Cardiac fibroblast (primary cell): ENCODE results near the gene DAZAP1.

Source experiments
- DNase-seq, 2 donors: peaks; one replicate each; pipeline versions ENCODE4 v3.0.0 to v3.0.0-alpha.2; 2010; ENCODE audit warnings: low read depth in 2 of 2
- H3K4me3 ChIP-seq, 2 donors: replicated peaks in 1 of 2; 1 replicate in 1 of 2; 2 replicates in 1 of 2; pipeline ENCODE4 v1.5.1; 2011; ENCODE audit warnings: low read depth in 2 of 2, low read length in 2 of 2, mild to moderate bottlenecking in 2 of 2, moderate library complexity in 1 of 2
- TF ChIP-seq, protein P1 (sequence below): IDR thresholded peaks from one replicate; pipeline ENCODE4 v1.5.1; 2011; ENCODE audit warnings: low read depth, mild to moderate bottlenecking, low read length, inconsistent platforms

The DAZAP1 gene

DNA sequence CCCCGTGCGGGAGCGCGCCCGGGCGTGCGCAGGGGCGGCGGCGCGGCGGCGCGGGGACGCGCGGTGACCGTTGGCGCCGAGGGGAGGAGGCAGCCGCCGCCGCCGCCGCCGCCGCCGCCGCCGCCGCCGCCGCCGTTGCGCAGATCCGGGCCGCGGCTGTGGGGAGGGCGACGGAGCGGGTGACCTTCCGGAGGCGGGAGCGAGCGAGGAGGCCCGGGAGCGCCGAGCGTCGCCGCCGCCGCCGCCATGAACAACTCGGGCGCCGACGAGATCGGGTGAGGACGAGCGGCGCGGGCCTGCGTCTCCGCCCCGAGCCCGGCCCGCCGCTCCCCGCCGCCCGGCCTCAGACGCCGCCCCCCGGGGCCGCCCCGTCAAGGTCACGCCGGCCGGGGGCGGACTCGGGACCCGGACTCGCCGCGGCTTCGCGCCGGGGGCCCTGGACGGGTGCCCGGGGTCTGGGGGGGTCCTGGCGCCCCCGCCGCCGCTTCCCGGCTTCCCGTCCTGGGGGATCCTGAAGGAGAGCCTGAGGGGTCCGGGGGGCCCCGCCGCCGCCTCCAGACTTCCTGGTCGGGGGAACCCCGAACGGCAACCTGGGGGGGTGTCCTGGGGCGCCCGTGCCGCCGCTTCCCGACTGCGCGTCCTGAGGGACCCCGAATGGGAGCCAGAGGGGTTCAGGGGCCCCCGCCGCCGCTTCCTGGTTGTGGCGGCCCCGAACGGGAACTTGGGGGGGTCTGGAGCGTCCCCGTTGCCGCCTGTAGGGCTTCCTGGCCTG, at the start of gene DAZAP1:
DAZAP1 (plus strand) TSS at position 59 of the 772 bp plus-strand sequence; CDS start at position 247, 188 bp downstream.
- no peak for DNase-seq
- TF ChIP-seq, protein P1, sequence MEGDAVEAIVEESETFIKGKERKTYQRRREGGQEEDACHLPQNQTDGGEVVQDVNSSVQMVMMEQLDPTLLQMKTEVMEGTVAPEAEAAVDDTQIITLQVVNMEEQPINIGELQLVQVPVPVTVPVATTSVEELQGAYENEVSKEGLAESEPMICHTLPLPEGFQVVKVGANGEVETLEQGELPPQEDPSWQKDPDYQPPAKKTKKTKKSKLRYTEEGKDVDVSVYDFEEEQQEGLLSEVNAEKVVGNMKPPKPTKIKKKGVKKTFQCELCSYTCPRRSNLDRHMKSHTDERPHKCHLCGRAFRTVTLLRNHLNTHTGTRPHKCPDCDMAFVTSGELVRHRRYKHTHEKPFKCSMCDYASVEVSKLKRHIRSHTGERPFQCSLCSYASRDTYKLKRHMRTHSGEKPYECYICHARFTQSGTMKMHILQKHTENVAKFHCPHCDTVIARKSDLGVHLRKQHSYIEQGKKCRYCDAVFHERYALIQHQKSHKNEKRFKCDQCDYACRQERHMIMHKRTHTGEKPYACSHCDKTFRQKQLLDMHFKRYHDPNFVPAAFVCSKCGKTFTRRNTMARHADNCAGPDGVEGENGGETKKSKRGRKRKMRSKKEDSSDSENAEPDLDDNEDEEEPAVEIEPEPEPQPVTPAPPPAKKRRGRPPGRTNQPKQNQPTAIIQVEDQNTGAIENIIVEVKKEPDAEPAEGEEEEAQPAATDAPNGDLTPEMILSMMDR: no peak
- H3K4me3 ChIP-seq: peak within 1 kb of the TSS; percentile 84 to 98

DNA sequence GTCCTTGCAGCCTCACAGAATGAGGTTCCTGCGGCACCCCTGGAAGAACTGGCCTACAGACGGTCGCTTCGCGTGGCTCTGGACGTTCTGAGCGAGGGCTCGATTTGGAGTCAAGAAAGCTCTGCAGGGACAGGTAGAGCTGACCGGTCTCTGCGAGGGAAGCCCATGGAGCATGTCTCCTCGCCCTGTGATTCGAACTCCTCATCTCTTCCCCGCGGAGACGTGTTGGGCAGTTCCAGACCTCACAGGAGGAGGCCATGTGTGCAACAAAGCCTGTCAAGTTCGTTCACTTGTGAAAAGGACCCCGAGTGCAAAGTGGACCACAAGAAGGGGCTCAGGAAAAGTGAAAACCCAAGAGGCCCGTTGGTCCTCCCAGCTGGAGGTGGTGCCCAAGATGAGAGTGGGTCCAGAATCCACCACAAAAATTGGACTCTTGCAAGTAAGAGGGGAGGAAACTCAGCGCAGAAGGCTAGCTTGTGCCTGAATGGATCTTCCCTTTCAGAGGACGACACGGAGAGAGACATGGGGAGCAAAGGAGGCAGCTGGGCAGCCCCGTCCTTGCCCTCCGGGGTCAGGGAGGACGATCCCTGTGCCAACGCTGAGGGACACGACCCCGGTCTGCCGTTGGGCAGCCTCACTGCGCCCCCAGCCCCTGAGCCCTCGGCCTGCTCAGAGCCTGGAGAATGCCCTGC, 47.1 kb upstream of the DAZAP1 start:
- DNase-seq: peak in 1 of 2 donors; percentile 24
- TF ChIP-seq, protein P1: no peak
- peak overlapping the region in 1 of 2 donors; percentile 36 for H3K4me3 ChIP-seq

DNA sequence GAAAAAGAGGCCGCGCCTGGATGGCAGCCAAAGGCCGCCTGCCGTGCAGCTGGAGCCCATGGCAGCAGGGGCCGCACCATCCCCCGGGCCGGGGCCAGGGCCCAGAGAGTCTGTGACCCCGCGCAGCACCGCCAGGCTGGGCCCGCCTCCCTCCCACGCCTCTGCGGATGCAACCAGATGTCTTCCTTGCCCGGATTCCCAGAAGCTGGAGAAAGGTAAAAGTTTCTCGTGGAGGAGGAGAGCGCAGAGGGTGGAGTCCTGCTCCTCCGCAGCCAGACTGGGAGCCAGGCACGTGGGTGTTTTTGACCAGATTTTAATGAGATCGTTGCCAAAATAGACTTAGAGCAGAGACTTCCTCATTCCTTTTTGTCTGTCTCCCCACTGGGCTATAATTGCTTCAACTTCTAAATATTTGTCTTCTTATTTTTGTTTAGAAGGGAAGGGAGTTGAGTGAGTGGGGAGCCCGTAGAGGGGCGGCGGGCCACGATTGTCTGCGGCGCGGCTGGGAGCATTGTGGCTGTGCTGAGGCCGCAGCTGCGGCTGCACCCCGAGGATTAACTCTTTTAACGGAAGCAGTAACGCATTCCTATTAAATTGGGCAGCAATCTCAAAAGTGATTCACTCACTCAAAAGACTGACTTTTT, 46.4 kb upstream of the DAZAP1 start:
- H3K4me3 ChIP-seq: peak overlapping the region; percentile 25 to 36
- TF ChIP-seq, protein P1: no peak
- DNase-seq: peak; percentile 76 to 92

DNA sequence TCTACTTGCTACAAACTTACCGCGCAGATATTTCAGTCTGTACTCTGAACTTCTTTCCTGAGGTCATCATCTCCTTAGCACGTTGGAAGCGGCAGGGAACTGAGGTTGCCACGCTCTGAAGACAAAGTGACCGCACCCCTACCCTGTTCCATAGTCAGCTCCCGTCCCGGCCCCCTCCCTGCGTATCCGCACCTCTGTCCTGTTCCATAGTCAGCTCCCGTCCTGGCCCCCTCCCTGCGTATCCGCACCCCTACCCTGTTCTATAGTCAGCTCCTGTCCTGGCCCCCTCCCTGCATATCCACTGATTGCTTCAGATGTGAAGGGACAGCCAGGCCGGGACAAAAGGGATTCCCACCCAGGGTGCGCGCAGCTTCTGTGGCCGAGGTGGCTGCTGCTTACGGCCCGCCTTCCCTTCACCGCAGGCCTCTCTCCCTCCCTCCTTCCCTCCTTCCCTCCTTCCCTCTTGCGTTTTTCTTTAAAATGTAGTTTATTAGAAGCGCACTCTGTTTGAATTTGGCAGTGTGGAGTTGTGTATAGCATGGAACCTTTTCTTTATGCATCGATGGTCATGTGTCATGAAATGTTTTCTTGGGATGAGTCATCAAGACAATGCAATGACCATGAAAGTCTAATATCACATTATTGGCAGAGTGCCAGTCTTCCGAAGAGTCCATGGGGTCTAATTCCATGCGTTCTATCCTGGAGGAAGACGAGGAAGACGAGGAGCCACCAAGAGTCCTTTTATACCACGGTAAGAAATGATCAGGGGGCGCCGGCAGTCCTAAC, 45.6 kb upstream of the DAZAP1 start:
- TF ChIP-seq, protein P1: no peak
- peak overlapping the region; percentile 25 to 36 for H3K4me3 ChIP-seq
- DNase-seq: peak; percentile 74 to 84

DNA sequence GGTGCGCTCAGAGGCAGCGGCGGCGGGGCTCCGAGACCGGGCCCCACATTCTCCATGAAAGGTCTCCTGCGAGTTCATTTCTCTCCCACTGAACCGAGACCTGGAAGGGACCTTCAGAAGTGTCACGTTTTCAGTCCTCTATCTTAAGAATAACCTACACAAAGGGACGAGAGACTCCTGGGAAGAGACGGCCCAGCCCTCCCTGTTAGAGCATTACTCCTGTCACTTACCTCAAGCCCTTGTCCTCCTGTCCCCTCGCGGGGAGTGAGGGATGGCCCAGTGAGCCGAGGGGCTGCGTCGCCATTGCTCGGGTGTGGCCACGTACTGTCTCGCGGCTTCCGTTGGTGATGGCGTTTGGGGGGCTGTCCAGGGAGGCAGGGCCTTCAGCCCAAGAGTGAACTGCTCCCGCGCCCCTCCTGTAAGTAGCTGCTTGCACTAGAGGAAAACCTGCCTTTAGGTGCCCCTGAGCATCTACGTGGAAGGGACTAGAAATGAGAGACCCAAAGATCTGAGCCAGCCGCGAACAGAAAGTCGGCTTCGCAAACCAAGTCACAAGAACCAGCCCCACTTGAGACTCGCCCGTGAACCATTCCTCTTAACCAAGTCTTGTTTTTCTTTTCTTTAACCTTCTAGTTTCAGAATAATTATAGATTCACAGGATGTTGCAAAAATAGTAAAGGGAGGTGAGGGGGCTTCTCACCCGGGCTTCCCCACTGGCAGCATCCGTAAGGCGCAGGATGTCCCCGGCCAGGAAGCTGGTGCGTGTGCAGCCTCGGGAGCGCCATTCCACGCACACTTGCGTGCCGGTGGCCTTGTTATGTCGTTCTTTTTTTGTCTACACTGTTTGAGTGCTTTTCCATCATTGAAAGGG, 44.8 kb upstream of the DAZAP1 start:
- DNase-seq: no peak
- no peak overlapping the region for H3K4me3 ChIP-seq
- TF ChIP-seq, protein P1: no peak
